Keratinocyte (primary cell): Measurements from ENCODE around the gene TNIK. TPM values are rescaled to one million over a fixed set of nuclear protein-coding genes. Genes with fewer than 3 reads are reported as not detected.

Experiments
- DNase-seq: peaks from one replicate; pipeline ENCODE4 v3.0.0-alpha.2; 2011; ENCODE audit warnings: low read depth, missing footprints, low spot score
- FAIRE-seq: peaks from 2 replicates; lab custom pipeline; 2011; peaks lifted over from hg19 to GRCh38; lab: Jason Lieb, UNC
- H2AFZ ChIP-seq: 2 replicates; pipeline ENCODE4 v1.6.0; 2012; ENCODE audit warnings: low read length, control low read depth, inconsistent platforms; ENCODE audit not compliant: control insufficient read depth
- H3K27ac ChIP-seq: 2 replicates; pipeline ENCODE4 v1.5.1; 2011; ENCODE audit warnings: low read length; ENCODE audit not compliant: control insufficient read depth, insufficient read depth
- H3K27me3 ChIP-seq: 3 replicates; pipeline ENCODE4 v1.6.0; 2011; ENCODE audit warnings: low read length; ENCODE audit not compliant: control insufficient read depth, insufficient read depth; ENCODE audit errors: extremely low read depth
- H3K36me3 ChIP-seq, 2 experiments: 2 replicates in 1 of 2; 3 replicates in 1 of 2; pipeline ENCODE4 v1.5.1; 2011; ENCODE audit warnings: low read length in 2 of 2, mild to moderate bottlenecking in 1 of 2; ENCODE audit not compliant: control insufficient read depth in 2 of 2, insufficient read depth in 2 of 2; ENCODE audit errors: extremely low read depth in 1 of 2
- H3K4me1 ChIP-seq: 3 replicates; pipeline ENCODE4 v1.5.1; 2011; ENCODE audit warnings: low read length; ENCODE audit not compliant: control insufficient read depth, insufficient read depth; ENCODE audit errors: extremely low read depth
- H3K4me2 ChIP-seq: 3 replicates; pipeline ENCODE4 v1.6.0; 2011; ENCODE audit warnings: low read depth, low read length; ENCODE audit not compliant: control insufficient read depth, insufficient read depth; ENCODE audit errors: extremely low read depth
- H3K4me3 ChIP-seq, 3 experiments: fragments of 200-600 bp in 1 of 3; sonication (generic) in 1 of 3; 2 replicates in 2 of 3; 3 replicates in 1 of 3; pipeline ENCODE4 v1.5.1; 2011 to 2016; ENCODE audit warnings: low read length in 3 of 3, mild to moderate bottlenecking in 3 of 3, control low read depth in 2 of 3, inconsistent platforms in 1 of 3, low read depth in 1 of 3, mixed read lengths in 1 of 3, mixed run types in 1 of 3, moderate library complexity in 1 of 3; ENCODE audit not compliant: control insufficient read depth in 2 of 3, insufficient read depth in 2 of 3; ENCODE audit errors: extremely low read depth in 1 of 3
- H3K79me2 ChIP-seq: 2 replicates; pipeline ENCODE4 v1.6.0; 2012; ENCODE audit warnings: low read length; ENCODE audit not compliant: control insufficient read depth, insufficient read depth
- H3K9ac ChIP-seq: 3 replicates; pipeline ENCODE4 v1.6.0; 2011; ENCODE audit warnings: low read length; ENCODE audit not compliant: control insufficient read depth, insufficient read depth; ENCODE audit errors: extremely low read depth
- H3K9me1 ChIP-seq: 3 replicates; pipeline ENCODE4 v1.6.0; 2011; ENCODE audit warnings: low read length; ENCODE audit not compliant: control insufficient read depth, insufficient read depth; ENCODE audit errors: extremely low read depth
- H3K9me3 ChIP-seq: 2 replicates; pipeline ENCODE4 v1.5.1; 2012; ENCODE audit warnings: low read depth, low read length; ENCODE audit not compliant: control insufficient read depth
- H4K20me1 ChIP-seq: 3 replicates; pipeline ENCODE4 v1.6.0; 2011; ENCODE audit warnings: low read length; ENCODE audit not compliant: control insufficient read depth, insufficient read depth; ENCODE audit errors: extremely low read depth
- EZH2 ChIP-seq: IDR thresholded peaks from one replicate; pipeline ENCODE4 v1.6.1; 2012; ENCODE audit warnings: inconsistent platforms, mild to moderate bottlenecking, low read length, moderate library complexity
- dilution Hi-C: fragments of 300-500 bp; cut with MboI; formaldehyde crosslinking; loops from one replicate; pipeline ENCODE4 v1.7.0; 2020; ENCODE audit warnings: low sequenced_read_pairs; ENCODE audit not compliant: extremely low pct_ligation_motif_present
- polyA plus RNA-seq, 5 experiments: library from polyadenylated mRNA; depleted of rRNA in 3 of 5; stranded (reverse) in 3 of 5; stranded (forward) in 1 of 5; unstranded in 1 of 5; fragments of >200 nt; gene quantifications; 1 replicate in 1 of 5; 2 replicates in 3 of 5; 3 replicates in 1 of 5; pipeline versions ENCODE4 v1.2.1 to v1.2.3, GENCODE V29; 2011 to 2012; ENCODE audit warnings: missing spikeins in 2 of 5, low read depth in 1 of 5, low replicate concordance in 1 of 5
- TF ChIP-seq, protein P1 (sequence below), 3 experiments: IDR thresholded peaks in 1 of 3; conservative IDR thresholded peaks in 1 of 3; optimal IDR thresholded peaks in 1 of 3; 2 replicates in 2 of 3; 3 replicates in 1 of 3; pipeline versions ENCODE3 to v1.5.1; 2011; ENCODE audit warnings: low read length in 3 of 3, mild to moderate bottlenecking in 3 of 3, moderate library complexity in 2 of 3, control low read depth in 1 of 3, inconsistent platforms in 1 of 3; ENCODE audit not compliant: insufficient read depth in 2 of 3; ENCODE audit errors: extremely low read depth in 1 of 3

The TNIK gene
- polyA plus RNA-seq, 1 donor (not counting 4 experiments of a cell fraction or from before 2014, with no cell fraction given), result 4.4 TPM

DNA sequence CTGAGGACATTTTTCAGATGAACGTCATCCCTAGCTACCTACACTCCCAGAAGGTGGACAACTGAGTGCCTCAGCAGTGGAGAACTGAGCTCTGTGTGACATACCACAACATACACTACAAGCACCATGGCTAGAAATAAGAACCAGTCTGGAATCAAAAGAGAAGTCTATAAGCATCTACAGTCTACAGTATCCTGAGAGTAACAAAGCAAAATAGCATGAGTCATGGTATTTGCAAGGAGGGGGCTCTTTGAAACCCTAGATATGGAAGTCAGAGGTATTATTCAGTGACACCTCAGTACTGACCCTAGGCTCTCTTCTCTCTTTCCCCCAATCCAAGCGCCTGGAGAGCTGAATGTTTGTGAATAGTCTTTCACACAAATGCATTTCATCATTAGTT is 87.5 kb downstream of the TNIK start:
- DNase-seq (no peak), FAIRE-seq (no peak)
- no peak overlapping the region for H3K4me2 ChIP-seq
- no peaks in the 10 kb centered on the region for H3K36me3 ChIP-seq
- H3K27ac ChIP-seq, result no peak overlapping the region
- no peaks in the 10 kb centered on the region for H3K9me1 ChIP-seq
- H3K4me3 ChIP-seq, result no peak overlapping the region
- no peaks in the 10 kb centered on the region for H3K9me3 ChIP-seq
- H3K27me3 ChIP-seq, result no peaks in the 10 kb centered on the region
- TF ChIP-seq, protein P1, sequence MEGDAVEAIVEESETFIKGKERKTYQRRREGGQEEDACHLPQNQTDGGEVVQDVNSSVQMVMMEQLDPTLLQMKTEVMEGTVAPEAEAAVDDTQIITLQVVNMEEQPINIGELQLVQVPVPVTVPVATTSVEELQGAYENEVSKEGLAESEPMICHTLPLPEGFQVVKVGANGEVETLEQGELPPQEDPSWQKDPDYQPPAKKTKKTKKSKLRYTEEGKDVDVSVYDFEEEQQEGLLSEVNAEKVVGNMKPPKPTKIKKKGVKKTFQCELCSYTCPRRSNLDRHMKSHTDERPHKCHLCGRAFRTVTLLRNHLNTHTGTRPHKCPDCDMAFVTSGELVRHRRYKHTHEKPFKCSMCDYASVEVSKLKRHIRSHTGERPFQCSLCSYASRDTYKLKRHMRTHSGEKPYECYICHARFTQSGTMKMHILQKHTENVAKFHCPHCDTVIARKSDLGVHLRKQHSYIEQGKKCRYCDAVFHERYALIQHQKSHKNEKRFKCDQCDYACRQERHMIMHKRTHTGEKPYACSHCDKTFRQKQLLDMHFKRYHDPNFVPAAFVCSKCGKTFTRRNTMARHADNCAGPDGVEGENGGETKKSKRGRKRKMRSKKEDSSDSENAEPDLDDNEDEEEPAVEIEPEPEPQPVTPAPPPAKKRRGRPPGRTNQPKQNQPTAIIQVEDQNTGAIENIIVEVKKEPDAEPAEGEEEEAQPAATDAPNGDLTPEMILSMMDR (optimal IDR thresholded peaks at IDR 0.05 in 1 of 3, IDR thresholded peaks at IDR 0.05 in 1 of 3, conservative IDR thresholded peaks at IDR 0.05 in 1 of 3; ENCODE audit: extremely low read depth in 1 of 3, insufficient read depth in 2 of 3, low read length in 3 of 3), result no peak
- TF ChIP-seq EZH2, result no peak
- no peaks in the 10 kb centered on the region for H4K20me1 ChIP-seq
- H2AFZ ChIP-seq, result no peak overlapping the region
- no peak overlapping the region for H3K9ac ChIP-seq
- H3K79me2 ChIP-seq, result no peaks in the 10 kb centered on the region
- dilution Hi-C loops, result no loop called here
- H3K4me1 ChIP-seq, result peaks cover 19% of the 10 kb centered on the region

DNA sequence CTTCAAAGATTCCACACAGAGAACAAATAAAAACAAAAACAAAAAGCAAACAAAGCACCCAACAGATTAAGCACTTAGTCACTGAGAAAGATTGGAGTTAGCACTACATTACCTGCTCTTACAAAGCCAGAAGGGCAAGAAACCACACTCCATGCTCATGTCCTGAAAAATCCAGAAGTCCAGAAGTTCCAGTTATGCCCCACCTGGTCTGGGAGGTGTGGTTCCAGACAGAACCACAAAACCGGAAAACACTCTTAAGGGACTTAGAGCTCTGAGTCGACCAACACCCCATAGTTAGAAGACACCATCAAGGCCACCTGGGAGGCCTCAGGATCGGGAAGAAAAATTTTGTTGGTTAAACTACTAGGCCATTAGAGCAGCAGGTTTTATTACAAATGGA is 88.9 kb downstream of the TNIK start:
- Histone ChIP-seq H2AFZ (no peak overlapping the region), H4K20me1 (no peaks in the 10 kb centered on the region), H3K79me2 (no peaks in the 10 kb centered on the region), H3K9me3 (no peaks in the 10 kb centered on the region), H3K27ac (no peak overlapping the region), H3K9ac (no peak overlapping the region), H3K4me3 (no peak overlapping the region), H3K27me3 (no peaks in the 10 kb centered on the region), H3K9me1 (no peaks in the 10 kb centered on the region), H3K4me2 (no peak overlapping the region), H3K4me1 (peaks cover 19% of the 10 kb centered on the region), H3K36me3 (no peaks in the 10 kb centered on the region)
- dilution Hi-C loops, result no loop called here
- FAIRE-seq (no peak), DNase-seq (no peak)
- TF ChIP-seq, protein P1 (optimal IDR thresholded peaks at IDR 0.05 in 1 of 3, IDR thresholded peaks at IDR 0.05 in 1 of 3, conservative IDR thresholded peaks at IDR 0.05 in 1 of 3; ENCODE audit: extremely low read depth in 1 of 3, insufficient read depth in 2 of 3, low read length in 3 of 3), result no peak
- no peak for TF ChIP-seq EZH2
